OCI-LY7 (cell line): ENCODE data around the gene RUNX1. TPM values are rescaled to one million over a fixed set of nuclear protein-coding genes. Genes with fewer than 3 reads are reported as not detected.

Source experiments
- BruUV-seq: library from RNA; stranded (reverse); fragments of 400-500 nt; replicated peaks from 2 replicates; lab custom pipeline; 2021; lab: Mats Ljungman, UMichigan
- CTCF ChIA-PET: fragments of 300-600 bp; sonication (Branson Sonifier 250); formaldehyde crosslinking; loops from one replicate; lab custom pipeline; 2022; ENCODE audit warnings: antibody characterized with exemption; ENCODE audit not compliant: unreplicated experiment; lab: Charles Lee
- POLR2A ChIA-PET: fragments of 300-600 bp; sonication (Branson Sonifier 250); formaldehyde crosslinking; loops from one replicate; lab custom pipeline; 2022; ENCODE audit warnings: antibody characterized with exemption; lab: Charles Lee
- DNase-seq: peaks from one replicate; pipeline ENCODE4 v3.0.0-alpha.2; 2015; ENCODE audit warnings: low spot score
- H2AFZ ChIP-seq: fragments of 200-600 bp; sonication (generic), shearing (Covaris generic); 2 replicates; pipeline ENCODE4 v1.6.1; 2014; ENCODE audit warnings: mild to moderate bottlenecking, antibody characterized with exemption, low read length, moderate library complexity
- H3K27ac ChIP-seq: fragments of 200-600 bp; sonication (generic); 2 replicates; pipeline ENCODE4 v1.5.1; 2014; ENCODE audit warnings: mixed run types, low read depth, mild to moderate bottlenecking, moderate library complexity, low read length, inconsistent platforms; ENCODE audit not compliant: poor library complexity, severe bottlenecking
- H3K36me3 ChIP-seq: fragments of 200-600 bp; sonication (generic); 2 replicates; pipeline ENCODE4 v1.6.1; 2014; ENCODE audit warnings: mild to moderate bottlenecking, antibody characterized with exemption, low read length, moderate library complexity, mixed read lengths; ENCODE audit not compliant: insufficient read depth
- H3K4me1 ChIP-seq: fragments of 200-600 bp; sonication (generic); 2 replicates; pipeline ENCODE4 v1.5.1; 2014; ENCODE audit warnings: mild to moderate bottlenecking, low read length; ENCODE audit not compliant: insufficient read depth, poor library complexity, severe bottlenecking
- H3K4me2 ChIP-seq: fragments of 200-600 bp; sonication (generic); 2 replicates; pipeline ENCODE4 v1.6.1; 2014; ENCODE audit warnings: mild to moderate bottlenecking, low read length
- H3K4me3 ChIP-seq: fragments of 200-600 bp; sonication (generic); 2 replicates; pipeline ENCODE4 v1.5.1; 2014; ENCODE audit warnings: mild to moderate bottlenecking, low read depth, low read length; ENCODE audit not compliant: poor library complexity, severe bottlenecking
- H3K79me2 ChIP-seq: fragments of 200-600 bp; sonication (generic); 2 replicates; pipeline ENCODE4 v1.6.1; 2016; ENCODE audit warnings: low read depth, mild to moderate bottlenecking, low read length, moderate library complexity, mixed read lengths; ENCODE audit not compliant: insufficient read depth
- H3K9me2 ChIP-seq: fragments of 200-600 bp; sonication (generic); 2 replicates; pipeline ENCODE4 v1.6.1; 2016; ENCODE audit warnings: mild to moderate bottlenecking, low read length, mixed read lengths; ENCODE audit not compliant: insufficient read depth
- H3K9me3 ChIP-seq: fragments of 200-600 bp; sonication (generic); 2 replicates; pipeline ENCODE4 v1.6.1; 2014; ENCODE audit warnings: mild to moderate bottlenecking, mixed run types, low read length, mixed read lengths
- H4K20me1 ChIP-seq: fragments of 200-600 bp; sonication (generic); 2 replicates; pipeline ENCODE4 v1.6.1; 2014; ENCODE audit warnings: mild to moderate bottlenecking, antibody characterized with exemption, low read length, moderate library complexity, mixed read lengths; ENCODE audit not compliant: insufficient read depth
- EZH2phosphoT487 ChIP-seq: fragments of 200-600 bp; sonication (generic); IDR thresholded peaks from 2 replicates; pipeline ENCODE4 v1.6.1; 2018; ENCODE audit warnings: low read depth, borderline replicate concordance, mild to moderate bottlenecking, mixed run types, antibody characterized with exemption, low read length, moderate library complexity, mixed read lengths
- intact Hi-C: fragments of 100-400 bp; cut with micrococcal nuclease; formaldehyde crosslinking; loops from one replicate; pipeline ENCODE4 v1.10.0; 2022; ENCODE audit not compliant: unreplicated experiment
- total RNA-seq, 2 experiments: library from RNA; depleted of rRNA in 1 of 2; stranded (reverse); fragments of >200 nt in 1 of 2; shearing (Covaris generic) in 1 of 2; gene quantifications; 2 replicates each; pipeline ENCODE4 v1.2.3, GENCODE V29; 2014 to 2022
- TF ChIP-seq, protein P1 (sequence below): fragments of 200-600 bp; sonication (generic); conservative IDR thresholded peaks from 2 replicates; pipeline ENCODE4 v1.5.1; 2014; ENCODE audit warnings: mild to moderate bottlenecking, antibody characterized with exemption, low read length, moderate library complexity, mixed read lengths

Gene RUNX1
- total RNA-seq, 2 experiments from 2014 or later, result 30.5 to 40.8 TPM

- CTCF ChIA-PET, result no interaction called here
- Histone ChIP-seq H3K79me2 (no peaks in the 10 kb centered on the region), H3K9me3 (no peaks in the 10 kb centered on the region), H3K4me3 (no peak overlapping the region), H3K36me3 (peaks cover 47% of the 10 kb centered on the region), H3K4me2 (no peak overlapping the region), H3K4me1 (no peaks in the 10 kb centered on the region), H4K20me1 (no peaks in the 10 kb centered on the region), H3K27ac (no peak overlapping the region), H3K9me2 (no peaks in the 10 kb centered on the region), H2AFZ (no peak overlapping the region)
- no peak for TF ChIP-seq EZH2phosphoT487
- TF ChIP-seq, protein P1, sequence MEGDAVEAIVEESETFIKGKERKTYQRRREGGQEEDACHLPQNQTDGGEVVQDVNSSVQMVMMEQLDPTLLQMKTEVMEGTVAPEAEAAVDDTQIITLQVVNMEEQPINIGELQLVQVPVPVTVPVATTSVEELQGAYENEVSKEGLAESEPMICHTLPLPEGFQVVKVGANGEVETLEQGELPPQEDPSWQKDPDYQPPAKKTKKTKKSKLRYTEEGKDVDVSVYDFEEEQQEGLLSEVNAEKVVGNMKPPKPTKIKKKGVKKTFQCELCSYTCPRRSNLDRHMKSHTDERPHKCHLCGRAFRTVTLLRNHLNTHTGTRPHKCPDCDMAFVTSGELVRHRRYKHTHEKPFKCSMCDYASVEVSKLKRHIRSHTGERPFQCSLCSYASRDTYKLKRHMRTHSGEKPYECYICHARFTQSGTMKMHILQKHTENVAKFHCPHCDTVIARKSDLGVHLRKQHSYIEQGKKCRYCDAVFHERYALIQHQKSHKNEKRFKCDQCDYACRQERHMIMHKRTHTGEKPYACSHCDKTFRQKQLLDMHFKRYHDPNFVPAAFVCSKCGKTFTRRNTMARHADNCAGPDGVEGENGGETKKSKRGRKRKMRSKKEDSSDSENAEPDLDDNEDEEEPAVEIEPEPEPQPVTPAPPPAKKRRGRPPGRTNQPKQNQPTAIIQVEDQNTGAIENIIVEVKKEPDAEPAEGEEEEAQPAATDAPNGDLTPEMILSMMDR, result no peak
- POLR2A ChIA-PET, result no interaction called here
- intact Hi-C loops, result no loop called here
- BruUV-seq, result no TSS peak
- no peak for DNase-seq
These were observed 253.4 kb downstream of the RUNX1 start for GRCh38 chr21:34795548-34796180.

DNA sequence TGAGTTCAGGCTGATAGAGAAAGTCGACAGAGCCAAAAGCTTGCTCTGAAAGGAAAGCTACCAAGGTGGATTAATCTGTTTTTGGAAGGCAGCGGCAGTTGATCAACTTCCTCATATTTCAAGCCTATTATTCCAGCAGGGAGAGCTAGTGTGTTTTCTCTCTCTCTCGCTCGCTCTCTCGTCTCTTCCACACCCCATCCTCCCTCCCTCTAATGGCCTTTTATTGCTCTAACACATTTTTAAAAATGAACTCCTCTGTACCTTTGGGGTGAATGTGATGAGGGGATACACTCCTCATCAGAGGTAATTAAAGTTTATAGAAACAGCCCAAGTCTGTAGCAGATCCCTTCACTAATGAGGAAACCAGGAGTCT is 253.9 kb downstream of the RUNX1 start:
- Histone ChIP-seq H3K9me3 (no peaks in the 10 kb centered on the region), H3K27ac (no peak overlapping the region), H4K20me1 (no peaks in the 10 kb centered on the region), H3K4me1 (no peaks in the 10 kb centered on the region), H3K36me3 (peaks cover 52% of the 10 kb centered on the region), H3K9me2 (no peaks in the 10 kb centered on the region), H3K4me3 (no peak overlapping the region), H2AFZ (no peak overlapping the region), H3K79me2 (no peaks in the 10 kb centered on the region), H3K4me2 (no peak overlapping the region)
- CTCF ChIA-PET, result no interaction called here
- no TSS peak for BruUV-seq
- intact Hi-C loops, result no loop called here
- TF ChIP-seq, protein P1, result no peak
- TF ChIP-seq EZH2phosphoT487, result no peak
- DNase-seq, result no peak
- POLR2A ChIA-PET, result no interaction called here

- TF ChIP-seq, protein P1, result no peak
- TF ChIP-seq EZH2phosphoT487, result no peak
- H3K4me1 ChIP-seq, result no peaks in the 10 kb centered on the region
- H3K79me2 ChIP-seq, result no peaks in the 10 kb centered on the region
- no TSS peak for BruUV-seq
- H3K9me3 ChIP-seq, result no peaks in the 10 kb centered on the region
- no peak for DNase-seq
- ChIA-PET POLR2A (no interaction called here), CTCF (no interaction called here)
- no peaks in the 10 kb centered on the region for H4K20me1 ChIP-seq
- no peaks in the 10 kb centered on the region for H3K9me2 ChIP-seq
- no peak overlapping the region for H3K4me2 ChIP-seq
- no peak overlapping the region for H3K27ac ChIP-seq
- intact Hi-C loops, result no loop called here
- H3K4me3 ChIP-seq, result no peak overlapping the region
- H2AFZ ChIP-seq, result no peak overlapping the region
- peaks cover 52% of the 10 kb centered on the region for H3K36me3 ChIP-seq
These were observed 254.4 kb downstream of the RUNX1 start for GRCh38 chr21:34794686-34795085.
